NB4 (cell line): ENCODE data around the gene TEX53.

Experiments used
- CTCF ChIP-seq: IDR thresholded peaks from one replicate; pipeline ENCODE4 v1.5.1; 2012; ENCODE audit warnings: low read depth, low read length
- POLR2A ChIP-seq: IDR thresholded peaks from 2 replicates; pipeline ENCODE4 v1.6.1; 2011; ENCODE audit warnings: mild to moderate bottlenecking; ENCODE audit not compliant: insufficient read length; ENCODE audit errors: extremely low read depth

- TF ChIP-seq CTCF (no peak), POLR2A (no peak)
Measured at GRCh38 chr9:114694719-114695269, 37.2 kb upstream of the TEX53 start.
